Esophagus muscularis mucosa (tissue), 4 donors: ENCODE data around the gene CKAP5.

ENCODE experiments used
- EP300 ChIP-seq: sonication (generic); formaldehyde crosslinking; IDR thresholded peaks from one replicate; pipeline ENCODE4 v1.6.1; 2017; ENCODE audit warnings: antibody characterized with exemption
- POLR2A ChIP-seq: fragments of 450-650 bp; IDR thresholded peaks from one replicate; pipeline ENCODE4 v1.6.1; 2017; ENCODE audit warnings: antibody characterized with exemption, moderate library complexity, mild to moderate bottlenecking, low read depth
- POLR2AphosphoS5 ChIP-seq, 2 donors: sonication (generic); formaldehyde crosslinking; IDR thresholded peaks; one replicate each; pipeline ENCODE4 v1.6.1; 2017; ENCODE audit warnings: antibody characterized with exemption in 2 of 2
- TF ChIP-seq, protein P1 (sequence below), 3 experiments: fragments of 200-600 bp in 2 of 3; fragments of 450-650 bp in 1 of 3; sonication (generic) in 2 of 3; IDR thresholded peaks; one replicate each; pipeline ENCODE4 v1.5.1; 2017 to 2019; ENCODE audit warnings: antibody characterized with exemption in 3 of 3, mild to moderate bottlenecking in 2 of 3, moderate library complexity in 1 of 3

GRCh38 chr11:46726206-46726862, 119.7 kb downstream of the CKAP5 start:
- no peak for TF ChIP-seq POLR2AphosphoS5 (IDR thresholded peaks at IDR 0.05)
- TF ChIP-seq, protein P1, sequence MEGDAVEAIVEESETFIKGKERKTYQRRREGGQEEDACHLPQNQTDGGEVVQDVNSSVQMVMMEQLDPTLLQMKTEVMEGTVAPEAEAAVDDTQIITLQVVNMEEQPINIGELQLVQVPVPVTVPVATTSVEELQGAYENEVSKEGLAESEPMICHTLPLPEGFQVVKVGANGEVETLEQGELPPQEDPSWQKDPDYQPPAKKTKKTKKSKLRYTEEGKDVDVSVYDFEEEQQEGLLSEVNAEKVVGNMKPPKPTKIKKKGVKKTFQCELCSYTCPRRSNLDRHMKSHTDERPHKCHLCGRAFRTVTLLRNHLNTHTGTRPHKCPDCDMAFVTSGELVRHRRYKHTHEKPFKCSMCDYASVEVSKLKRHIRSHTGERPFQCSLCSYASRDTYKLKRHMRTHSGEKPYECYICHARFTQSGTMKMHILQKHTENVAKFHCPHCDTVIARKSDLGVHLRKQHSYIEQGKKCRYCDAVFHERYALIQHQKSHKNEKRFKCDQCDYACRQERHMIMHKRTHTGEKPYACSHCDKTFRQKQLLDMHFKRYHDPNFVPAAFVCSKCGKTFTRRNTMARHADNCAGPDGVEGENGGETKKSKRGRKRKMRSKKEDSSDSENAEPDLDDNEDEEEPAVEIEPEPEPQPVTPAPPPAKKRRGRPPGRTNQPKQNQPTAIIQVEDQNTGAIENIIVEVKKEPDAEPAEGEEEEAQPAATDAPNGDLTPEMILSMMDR (IDR thresholded peaks at IDR 0.05) = no peak
- TF ChIP-seq POLR2A = no peak
- no peak for TF ChIP-seq EP300
